ENCODE data around the gene KCNK10. TPM values are rescaled to one million over a fixed set of nuclear protein-coding genes. Genes with fewer than 3 reads are reported as not detected.

KCNK10 gene
- total RNA-seq, 1 donor from 2014 or later: 1.4 TPM

DNA sequence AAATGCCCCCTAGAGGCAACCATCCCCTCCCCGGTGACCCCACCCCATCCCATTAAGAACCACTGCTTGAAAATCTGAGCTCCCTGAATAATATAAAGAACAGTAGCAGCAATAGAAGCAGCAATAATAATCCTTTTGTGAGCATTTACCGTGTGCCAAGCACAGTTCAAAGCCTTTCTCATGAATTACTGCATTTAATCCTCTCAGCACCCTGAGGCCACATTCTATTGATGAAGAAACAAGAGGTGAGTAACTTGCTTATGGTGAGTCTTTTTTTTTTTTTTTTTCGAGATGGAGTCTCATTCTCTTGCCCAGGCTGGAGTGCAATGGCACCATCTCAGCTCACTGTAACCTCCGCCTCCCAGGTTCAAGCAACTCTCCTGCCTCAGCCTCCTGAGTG, 65.0 kb downstream of the KCNK10 start:
- Mint-ChIP-seq H3K4me3 (no peak overlapping the region), H3K36me3 (no peaks in the 10 kb centered on the region), H3K27ac (no peak overlapping the region), H3K4me1 (ENCODE audit: unreplicated experiment) (no peaks in the 10 kb centered on the region), H3K27me3 (peaks cover 27% of the 10 kb centered on the region), H3K9me3 (no peaks in the 10 kb centered on the region)
- DNase-seq (ENCODE audit: extremely low spot score, unreplicated experiment): no peak
- TF ChIP-seq, protein P1, sequence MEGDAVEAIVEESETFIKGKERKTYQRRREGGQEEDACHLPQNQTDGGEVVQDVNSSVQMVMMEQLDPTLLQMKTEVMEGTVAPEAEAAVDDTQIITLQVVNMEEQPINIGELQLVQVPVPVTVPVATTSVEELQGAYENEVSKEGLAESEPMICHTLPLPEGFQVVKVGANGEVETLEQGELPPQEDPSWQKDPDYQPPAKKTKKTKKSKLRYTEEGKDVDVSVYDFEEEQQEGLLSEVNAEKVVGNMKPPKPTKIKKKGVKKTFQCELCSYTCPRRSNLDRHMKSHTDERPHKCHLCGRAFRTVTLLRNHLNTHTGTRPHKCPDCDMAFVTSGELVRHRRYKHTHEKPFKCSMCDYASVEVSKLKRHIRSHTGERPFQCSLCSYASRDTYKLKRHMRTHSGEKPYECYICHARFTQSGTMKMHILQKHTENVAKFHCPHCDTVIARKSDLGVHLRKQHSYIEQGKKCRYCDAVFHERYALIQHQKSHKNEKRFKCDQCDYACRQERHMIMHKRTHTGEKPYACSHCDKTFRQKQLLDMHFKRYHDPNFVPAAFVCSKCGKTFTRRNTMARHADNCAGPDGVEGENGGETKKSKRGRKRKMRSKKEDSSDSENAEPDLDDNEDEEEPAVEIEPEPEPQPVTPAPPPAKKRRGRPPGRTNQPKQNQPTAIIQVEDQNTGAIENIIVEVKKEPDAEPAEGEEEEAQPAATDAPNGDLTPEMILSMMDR (conservative IDR thresholded peaks at IDR 0.05): no peak

DNA sequence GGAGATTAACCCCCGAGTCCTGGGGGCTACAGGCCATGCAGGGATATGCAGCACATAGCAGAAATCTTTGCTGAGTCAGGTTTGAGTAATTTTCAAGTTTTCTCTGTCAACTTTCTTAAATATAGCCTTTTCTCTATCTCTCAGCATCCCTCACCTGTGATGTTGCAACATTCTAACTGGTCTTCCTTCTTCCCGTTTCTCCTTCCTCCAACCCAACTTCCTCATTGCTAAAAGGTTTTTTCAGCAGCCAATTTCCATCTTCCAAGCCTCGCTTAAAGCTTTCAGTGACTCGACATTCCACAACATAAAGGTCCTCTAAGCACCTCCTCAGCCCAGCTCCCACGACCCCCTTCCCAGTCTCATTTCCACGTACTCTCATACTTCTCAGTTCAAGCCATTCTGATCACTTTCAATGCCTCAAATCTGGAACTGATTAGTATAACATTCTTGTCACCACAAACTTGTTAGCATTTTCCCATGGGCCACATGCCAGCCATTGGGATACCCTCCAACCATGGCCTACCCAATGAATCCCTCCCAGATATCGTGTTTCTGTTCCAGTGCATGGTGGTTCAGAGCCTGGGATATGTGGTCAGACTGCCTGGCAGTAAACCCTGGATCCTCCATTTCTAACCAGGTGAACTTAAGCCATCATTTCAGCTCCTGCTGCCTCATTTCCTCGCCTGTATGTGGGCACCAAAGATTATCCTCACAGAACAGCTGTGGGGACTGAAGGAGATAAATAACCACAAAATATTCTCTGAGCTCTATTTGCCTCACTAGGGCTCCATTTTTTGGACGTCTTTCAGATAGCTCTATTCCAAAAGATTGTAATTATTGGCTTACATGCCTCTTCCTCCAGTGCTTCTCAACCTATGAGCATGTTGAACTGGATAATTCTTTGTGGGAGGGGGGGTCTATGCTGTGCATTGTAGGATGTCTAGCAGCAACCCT, 65.8 kb downstream of the KCNK10 start:
- Mint-ChIP-seq H3K27ac (no peak overlapping the region), H3K9me3 (no peaks in the 10 kb centered on the region), H3K4me3 (no peak overlapping the region), H3K4me1 (ENCODE audit: unreplicated experiment) (no peaks in the 10 kb centered on the region), H3K36me3 (no peaks in the 10 kb centered on the region), H3K27me3 (peaks cover 27% of the 10 kb centered on the region)
- TF ChIP-seq, protein P1 (conservative IDR thresholded peaks at IDR 0.05): no peak
- DNase-seq (ENCODE audit: extremely low spot score, unreplicated experiment): no peak

DNA sequence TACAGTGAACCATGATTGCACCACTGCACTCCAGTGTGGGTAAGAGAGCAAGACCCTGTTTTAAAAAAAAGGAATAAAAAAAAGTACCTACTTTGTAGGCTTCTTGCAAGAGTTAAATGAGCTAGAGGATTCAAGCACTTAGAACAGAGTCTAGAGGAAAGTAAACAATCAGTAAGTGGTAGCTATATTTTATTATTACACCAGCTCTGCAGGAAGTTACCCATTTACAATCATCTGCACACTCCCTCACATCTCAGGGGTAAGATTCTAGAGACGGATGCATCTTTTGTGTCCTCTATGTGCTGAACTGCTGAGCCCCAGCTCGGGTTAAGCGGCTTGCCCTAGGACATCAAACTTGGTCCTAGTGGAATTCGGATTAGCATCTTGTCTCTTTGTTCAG, 67.3 kb downstream of the KCNK10 start:
- H3K4me1 Mint-ChIP-seq (ENCODE audit: unreplicated experiment): no peaks in the 10 kb centered on the region
- H3K27ac Mint-ChIP-seq: no peak overlapping the region
- peaks cover 24% of the 10 kb centered on the region for H3K27me3 Mint-ChIP-seq
- TF ChIP-seq, protein P1 (conservative IDR thresholded peaks at IDR 0.05): no peak
- no peaks in the 10 kb centered on the region for H3K36me3 Mint-ChIP-seq
- no peak for DNase-seq (ENCODE audit: extremely low spot score, unreplicated experiment)
- H3K9me3 Mint-ChIP-seq: no peaks in the 10 kb centered on the region
- H3K4me3 Mint-ChIP-seq: no peak overlapping the region

DNA sequence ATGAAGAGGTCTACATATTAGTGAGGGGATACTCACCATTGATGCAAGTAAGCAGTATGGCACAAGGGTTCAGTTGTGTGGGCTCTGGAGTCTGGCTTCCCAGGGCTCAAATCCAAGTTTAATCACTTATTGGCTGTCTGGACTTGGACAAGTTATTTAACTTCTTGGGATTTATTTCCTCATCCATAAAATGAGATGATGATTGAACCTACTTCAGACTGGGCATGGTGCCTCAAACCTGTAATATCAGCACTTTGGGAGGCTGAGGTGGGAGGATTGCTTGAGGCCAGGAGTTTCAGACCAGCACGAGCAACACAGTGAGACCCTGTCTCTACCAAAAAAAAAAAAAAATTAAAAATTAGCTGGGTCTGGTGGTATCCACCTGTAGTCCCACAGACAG, 67.9 kb downstream of the KCNK10 start:
- H3K27ac Mint-ChIP-seq: no peak overlapping the region
- no peak overlapping the region for H3K4me3 Mint-ChIP-seq
- H3K36me3 Mint-ChIP-seq: no peaks in the 10 kb centered on the region
- peaks cover 3% of the 10 kb centered on the region for H3K9me3 Mint-ChIP-seq
- TF ChIP-seq, protein P1 (conservative IDR thresholded peaks at IDR 0.05): no peak
- no peak for DNase-seq (ENCODE audit: extremely low spot score, unreplicated experiment)
- H3K4me1 Mint-ChIP-seq (ENCODE audit: unreplicated experiment): no peaks in the 10 kb centered on the region
- H3K27me3 Mint-ChIP-seq: peaks cover 26% of the 10 kb centered on the region

DNA sequence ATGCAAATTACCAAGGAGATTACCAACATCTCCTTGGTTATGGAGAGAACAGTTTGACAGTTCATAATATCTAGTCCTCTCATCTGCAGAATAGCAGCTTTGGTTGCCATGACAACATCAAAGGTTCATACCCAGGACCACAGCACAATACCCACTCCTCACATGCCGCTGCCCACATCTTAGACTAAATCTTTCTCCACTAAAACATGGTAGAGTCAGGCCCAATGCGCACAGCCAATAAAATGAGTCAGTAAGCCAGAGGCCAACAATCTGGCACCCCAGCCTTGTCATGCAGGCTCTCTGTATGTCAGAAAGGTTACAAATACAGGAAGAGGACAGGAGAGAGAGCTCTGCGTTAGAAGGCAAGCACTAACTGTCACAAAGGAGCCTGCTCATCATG, 70.6 kb downstream of the KCNK10 start:
- H3K36me3 Mint-ChIP-seq: no peaks in the 10 kb centered on the region
- no peak overlapping the region for H3K4me3 Mint-ChIP-seq
- DNase-seq (ENCODE audit: extremely low spot score, unreplicated experiment): no peak
- H3K27ac Mint-ChIP-seq: no peak overlapping the region
- H3K27me3 Mint-ChIP-seq: peaks cover 24% of the 10 kb centered on the region
- no peaks in the 10 kb centered on the region for H3K4me1 Mint-ChIP-seq (ENCODE audit: unreplicated experiment)
- peaks cover 3% of the 10 kb centered on the region for H3K9me3 Mint-ChIP-seq
- TF ChIP-seq, protein P1 (conservative IDR thresholded peaks at IDR 0.05): no peak
